ENCODE results near the gene BRD4. TPM values are rescaled to one million over a fixed set of nuclear protein-coding genes. Genes with fewer than 3 reads are reported as not detected.
A peak's percentile ranks its signal among the peaks of the same experiment; 100 is the strongest.

The BRD4 gene
- total RNA-seq, 1 donor from 2014 or later = 53.0 TPM

- TF ChIP-seq CTCF (IDR thresholded peaks at IDR 0.05) = no peak
- TF ChIP-seq POLR2A (IDR thresholded peaks at IDR 0.05) = no peak
- no peak for TF ChIP-seq POLR2AphosphoS5 (IDR thresholded peaks at IDR 0.05; ENCODE audit: insufficient read depth in 1 of 2, low read depth in 1 of 2)
- no peaks in the 10 kb centered on the region for H3K27me3 ChIP-seq
- no peaks in the 10 kb centered on the region for H3K9me3 ChIP-seq
- H3K4me3 ChIP-seq = no peak overlapping the region
- no peak overlapping the region for H3K27ac ChIP-seq
- H3K4me1 ChIP-seq = peaks cover 20% of the 10 kb centered on the region
- intact Hi-C loops (cut with DNase I) = no loop called here
- DNase-seq (ENCODE audit: extremely low spot score in 2 of 2) = no peak
- H3K36me3 ChIP-seq = peaks cover 0 to 39% of the 10 kb centered on the region in 2 donors
Observed at GRCh38 chr19:15234431-15235130, 97.8 kb downstream of the BRD4 start.

- peak overlapping the region; percentile 38 for H3K27ac ChIP-seq
- DNase-seq (ENCODE audit: extremely low spot score in 2 of 2) = no peak
- peaks cover 20% of the 10 kb centered on the region for H3K4me1 ChIP-seq
- TF ChIP-seq CTCF (IDR thresholded peaks at IDR 0.05) (no peak), POLR2AphosphoS5 (IDR thresholded peaks at IDR 0.05; ENCODE audit: insufficient read depth in 1 of 2, low read depth in 1 of 2) (peak; percentile 22 to 55)
- no peaks in the 10 kb centered on the region for H3K27me3 ChIP-seq
- intact Hi-C loops (cut with DNase I) = no loop called here
- no peaks in the 10 kb centered on the region for H3K9me3 ChIP-seq
- H3K4me3 ChIP-seq = peak overlapping the region in 1 of 2 donors; percentile 37
- H3K36me3 ChIP-seq = peaks cover 0 to 7% of the 10 kb centered on the region in 2 donors
Observed at GRCh38 chr19:15231271-15231670, 101.1 kb downstream of the BRD4 start.

GRCh38 chr19:15227261-15227660 lies 105.1 kb downstream of the BRD4 start:
- Histone ChIP-seq H3K9me3 (no peaks in the 10 kb centered on the region), H3K27me3 (no peaks in the 10 kb centered on the region), H3K4me1 (peaks cover 29% of the 10 kb centered on the region), H3K36me3 (no peaks in the 10 kb centered on the region), H3K4me3 (no peak overlapping the region), H3K27ac (no peak overlapping the region)
- TF ChIP-seq POLR2A (IDR thresholded peaks at IDR 0.05) (no peak), CTCF (IDR thresholded peaks at IDR 0.05) (no peak), POLR2AphosphoS5 (IDR thresholded peaks at IDR 0.05; ENCODE audit: insufficient read depth in 1 of 2, low read depth in 1 of 2) (no peak)
- no peak for DNase-seq (ENCODE audit: extremely low spot score in 2 of 2)
- intact Hi-C loops (cut with DNase I) = no loop called here

- Histone ChIP-seq H3K36me3 (no peaks in the 10 kb centered on the region), H3K27ac (no peak overlapping the region), H3K4me1 (peaks cover 20% of the 10 kb centered on the region), H3K27me3 (no peaks in the 10 kb centered on the region), H3K9me3 (no peaks in the 10 kb centered on the region), H3K4me3 (no peak overlapping the region)
- TF ChIP-seq CTCF (IDR thresholded peaks at IDR 0.05) (no peak), POLR2A (IDR thresholded peaks at IDR 0.05) (no peak), POLR2AphosphoS5 (IDR thresholded peaks at IDR 0.05; ENCODE audit: insufficient read depth in 1 of 2, low read depth in 1 of 2) (no peak)
- intact Hi-C loops (cut with DNase I) = no loop called here
- DNase-seq (ENCODE audit: extremely low spot score in 2 of 2) = no peak
Observed at GRCh38 chr19:15225760-15226159, 106.6 kb downstream of the BRD4 start.

- Histone ChIP-seq H3K9me3 (no peaks in the 10 kb centered on the region), H3K27ac (peak overlapping the region; percentile 75), H3K4me1 (peaks cover 20% of the 10 kb centered on the region), H3K36me3 (no peaks in the 10 kb centered on the region), H3K27me3 (no peaks in the 10 kb centered on the region), H3K4me3 (peak overlapping the region; percentile 72 to 80)
- intact Hi-C loops (cut with DNase I) = no loop called here
- TF ChIP-seq POLR2A (IDR thresholded peaks at IDR 0.05) = no peak
- peak in 1 of 2 donors; percentile 56 for TF ChIP-seq POLR2AphosphoS5 (IDR thresholded peaks at IDR 0.05; ENCODE audit: insufficient read depth in 1 of 2, low read depth in 1 of 2)
- DNase-seq (ENCODE audit: extremely low spot score in 2 of 2) = no peak
Observed at GRCh38 chr19:15223649-15224361, 108.5 kb downstream of the BRD4 start.

All from vagina (tissue), 2 donors.